ENCODE data around the gene HBQ1.
"Not testable (repeated sequence)": the region's sequence is repeated elsewhere in the genome, so short reads cannot be mapped to it uniquely, and the experiment has no call there.

The HBQ1 gene

GRCh38 chr16:180101-180675 is at the start of gene HBQ1:
Gene HBQ1 (plus strand): TSS chr16:180459. CDS start chr16:180487, 28 bp downstream.
- no peak for DNase-seq (ENCODE audit: low spot score)

DNA sequence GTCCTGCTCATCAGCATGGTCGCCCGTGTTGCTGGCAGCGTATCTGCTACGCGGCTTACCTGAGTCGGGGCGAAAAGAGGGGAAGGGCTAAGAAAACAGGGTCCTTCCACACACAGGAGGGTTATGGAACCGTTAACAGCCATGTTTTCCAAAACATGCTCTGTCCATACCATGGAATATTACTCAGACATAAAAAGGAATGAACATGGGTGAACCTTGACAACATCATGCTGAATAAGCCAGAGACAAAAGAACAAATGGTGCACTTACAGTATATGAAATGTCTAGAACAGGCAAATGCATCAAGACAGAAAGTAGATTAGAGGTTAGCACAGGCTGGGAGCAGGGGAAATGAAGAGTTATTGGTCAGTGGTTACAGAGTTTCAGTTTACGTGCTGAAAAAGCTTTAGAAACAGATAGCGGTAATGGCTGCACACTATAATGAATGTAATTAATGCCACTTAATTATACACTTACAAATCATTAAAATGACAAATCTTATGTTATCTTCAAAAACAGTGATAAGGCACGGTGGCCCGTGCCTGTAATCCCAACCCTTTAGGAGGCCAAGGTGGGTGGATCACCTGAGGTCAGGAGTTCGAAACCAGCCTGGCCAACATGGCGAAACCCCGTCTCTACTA is 49.6 kb upstream of the HBQ1 start:
- no peak for DNase-seq (ENCODE audit: low spot score)

DNA sequence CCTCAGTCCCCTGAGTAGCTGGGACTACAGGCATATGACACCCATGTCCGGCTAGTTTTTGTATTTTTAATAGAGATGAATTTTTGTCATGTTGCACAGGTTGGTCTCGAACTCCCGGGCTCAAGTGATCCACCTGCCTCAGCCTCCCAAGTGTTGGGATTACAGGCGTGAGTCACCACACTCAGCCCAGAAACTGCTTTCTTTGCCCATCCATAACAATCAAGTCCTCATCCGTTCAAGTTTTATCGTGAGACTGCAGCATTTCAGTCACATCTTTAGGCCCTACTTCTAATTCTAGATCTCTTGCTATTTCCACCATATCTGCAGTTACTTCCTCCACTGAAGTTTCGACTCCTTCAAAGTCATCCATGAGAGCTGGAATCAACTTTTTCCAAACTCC is 48.1 kb upstream of the HBQ1 start:
- no peak for DNase-seq (ENCODE audit: low spot score)

- DNase-seq (ENCODE audit: low spot score) = no peak
Measured at GRCh38 chr16:133716-134115, 46.5 kb upstream of the HBQ1 start.

- DNase-seq (ENCODE audit: low spot score) = no peak
Measured at GRCh38 chr16:138049-138417, 42.2 kb upstream of the HBQ1 start.

GRCh38 chr16:140175-140857 is 39.9 kb upstream of the HBQ1 start:
- no peak for DNase-seq (ENCODE audit: low spot score)

DNA sequence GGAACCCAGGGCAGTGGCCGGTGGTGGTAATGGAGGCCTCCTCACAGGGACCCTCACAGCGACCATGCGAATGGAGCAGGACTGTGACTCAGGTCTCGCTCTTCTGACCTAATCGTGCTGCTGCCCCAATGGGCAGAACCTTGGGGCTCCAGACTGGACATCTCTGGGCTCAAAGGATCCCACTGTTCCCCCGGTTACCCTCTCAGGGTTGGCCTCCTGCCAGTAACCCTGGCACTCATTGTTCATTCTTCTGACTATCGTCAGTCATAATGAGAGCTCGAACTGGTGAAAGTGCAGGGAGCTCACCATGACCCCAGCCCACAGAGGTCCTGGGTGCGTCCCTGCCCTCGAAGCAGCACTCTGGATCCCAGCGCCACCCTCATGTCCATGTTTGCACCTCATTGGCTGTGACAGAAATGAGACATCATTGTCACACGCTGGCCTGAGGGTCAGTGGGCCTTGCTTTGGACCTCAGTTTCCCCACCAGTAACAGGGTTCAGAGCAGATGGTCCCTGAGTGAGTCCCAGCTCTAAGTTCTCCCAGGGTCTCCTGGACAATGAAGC is 37.8 kb upstream of the HBQ1 start:
- peak; percentile 58 for DNase-seq (ENCODE audit: low spot score)

- no peak for DNase-seq (ENCODE audit: low spot score)
Measured at GRCh38 chr16:143047-143446, 37.2 kb upstream of the HBQ1 start.

DNA sequence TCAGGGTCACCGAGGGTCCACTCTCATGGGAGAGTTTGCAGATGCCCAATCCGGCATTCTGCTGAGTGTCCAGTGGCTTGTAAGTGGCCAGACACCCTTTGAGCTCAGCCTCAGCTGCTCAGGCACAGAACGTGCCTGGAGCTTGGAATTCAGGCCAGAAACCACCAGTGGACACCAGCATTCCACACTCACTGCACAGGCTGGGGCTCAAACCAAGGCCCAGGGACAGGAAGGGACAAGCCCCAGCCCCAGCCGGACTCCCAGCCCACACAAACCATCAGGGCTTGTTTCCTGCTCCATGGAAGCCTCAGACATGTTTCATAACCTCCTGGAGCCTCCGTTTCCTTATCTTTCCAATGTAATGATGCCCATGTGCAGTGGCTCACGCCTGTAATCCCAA is 36.8 kb upstream of the HBQ1 start:
- DNase-seq (ENCODE audit: low spot score) = no peak

DNA sequence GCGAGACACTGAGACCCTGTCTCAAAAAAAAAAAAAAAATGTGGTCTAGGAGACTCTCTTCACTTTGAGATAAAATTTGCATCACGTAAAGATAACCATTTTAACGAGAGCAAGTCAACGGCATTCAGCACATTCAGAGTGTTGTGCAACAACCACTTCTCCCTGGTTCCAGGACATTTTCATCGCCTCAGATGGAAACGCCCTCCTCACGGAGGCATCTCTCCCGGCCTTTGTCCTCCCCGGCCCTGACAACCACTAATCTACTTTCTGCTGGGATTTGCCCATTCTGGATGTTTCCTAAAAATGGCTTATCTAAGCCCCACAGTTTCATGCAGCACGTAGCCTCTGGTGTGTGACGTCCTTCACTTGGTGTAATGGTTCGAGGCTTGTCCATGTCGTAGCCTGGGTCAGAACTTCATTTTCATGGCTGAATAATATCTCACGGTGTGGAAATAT is 35.4 kb upstream of the HBQ1 start:
- DNase-seq (ENCODE audit: low spot score) = no peak

DNA sequence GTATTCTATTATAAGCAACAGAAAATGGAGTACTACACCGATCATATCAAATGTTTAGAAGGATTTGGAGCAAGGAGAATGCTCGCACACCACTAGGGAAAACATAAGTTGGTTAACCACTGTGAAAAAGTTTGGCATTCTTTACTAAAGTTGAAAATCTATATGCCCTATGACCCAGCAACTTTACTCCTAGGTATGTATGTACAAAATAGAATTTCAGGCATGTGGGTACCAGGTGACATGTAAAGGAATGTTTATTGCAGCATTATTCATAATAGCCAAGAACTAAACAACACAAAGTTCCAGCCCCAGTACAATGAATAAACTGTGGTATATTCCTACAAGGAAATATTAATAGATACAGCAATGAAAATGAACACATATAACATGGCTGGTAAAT is 33.6 kb upstream of the HBQ1 start:
- DNase-seq (ENCODE audit: low spot score) = no peak

DNA sequence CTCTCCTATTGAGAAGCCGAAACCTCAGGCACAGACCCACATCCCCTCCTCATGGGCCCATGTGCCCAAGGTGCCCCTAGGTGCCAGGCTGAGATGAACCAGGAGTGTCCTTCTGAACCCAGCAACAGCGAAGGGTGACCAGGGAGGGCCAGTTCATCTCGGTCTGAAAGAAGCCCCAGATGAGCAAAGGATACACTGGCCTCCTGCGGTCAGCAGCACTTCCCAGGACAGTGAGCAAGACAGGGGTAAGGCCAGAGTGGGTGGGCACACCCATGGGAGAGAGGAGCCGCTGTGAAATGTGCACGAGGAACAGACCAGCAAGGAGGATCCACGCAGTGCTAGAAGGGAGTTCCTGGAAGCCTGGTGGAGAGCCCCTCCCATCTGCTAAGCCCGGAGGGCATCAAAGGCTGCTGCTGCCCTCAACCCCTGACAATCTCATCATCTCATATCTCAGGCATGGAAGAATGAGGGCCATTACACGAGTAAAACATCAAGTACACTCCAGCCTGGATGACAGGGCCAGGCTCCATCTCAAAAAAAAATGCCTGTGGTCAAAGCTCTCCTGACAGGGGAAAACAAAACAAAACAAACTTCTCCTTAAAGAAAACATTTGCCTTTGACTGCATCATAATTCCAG is 31.1 kb upstream of the HBQ1 start:
- no peak for DNase-seq (ENCODE audit: low spot score)

DNA sequence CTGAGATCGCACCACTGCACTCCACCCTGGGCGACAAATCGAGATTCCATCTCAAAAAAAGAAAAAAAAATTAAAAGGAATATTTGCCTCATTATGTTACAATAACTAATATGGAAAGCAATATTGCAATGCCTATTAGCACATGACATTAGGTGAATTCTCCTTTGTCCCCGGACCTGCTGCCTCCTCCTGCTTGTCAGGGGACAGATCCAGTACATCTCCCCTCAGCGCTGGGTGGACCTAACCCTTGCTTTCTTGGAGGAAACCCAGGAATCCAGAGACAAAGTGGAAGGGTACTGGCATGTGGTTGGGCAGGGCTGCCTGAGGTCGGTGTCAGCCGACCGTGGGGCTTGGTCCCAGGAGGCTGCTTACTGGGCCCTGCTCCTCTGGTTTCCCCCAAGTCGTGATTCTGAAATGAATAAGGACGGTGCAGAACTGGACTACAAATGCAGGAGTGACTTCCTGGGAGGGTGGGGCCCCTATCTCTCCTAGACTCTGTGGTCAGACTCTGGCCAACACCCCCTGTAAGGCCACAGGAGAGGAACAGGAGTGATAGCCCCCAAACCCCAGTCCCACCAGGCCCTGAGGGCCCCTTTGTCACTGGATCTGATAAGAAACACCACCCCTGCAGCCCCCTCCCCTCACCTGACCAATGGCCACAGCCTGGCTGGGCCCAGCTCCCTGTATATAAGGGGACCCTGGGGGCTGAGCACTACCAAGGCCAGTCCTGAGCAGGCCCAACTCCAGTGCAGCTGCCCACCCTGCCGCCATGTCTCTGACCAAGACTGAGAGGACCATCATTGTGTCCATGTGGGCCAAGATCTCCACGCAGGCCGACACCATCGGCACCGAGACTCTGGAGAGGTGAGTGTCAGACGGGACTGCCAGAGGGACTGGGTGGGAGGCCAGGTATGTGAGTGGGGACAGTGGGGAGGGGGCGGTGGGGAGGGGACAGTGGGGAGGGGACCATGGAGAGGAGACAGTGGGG is 27.8 kb upstream of the HBQ1 start, which contains the start of gene HBZ:
TSS of gene HBZ (plus strand) at position 504 of the 988 bp plus-strand sequence. CDS start at position 770, 266 bp downstream.
- DNase-seq (ENCODE audit: low spot score) = no peak

- not testable (repeated sequence) for DNase-seq (ENCODE audit: low spot score)
Measured at GRCh38 chr16:153129-153521, 27.1 kb upstream of the HBQ1 start.

DNA sequence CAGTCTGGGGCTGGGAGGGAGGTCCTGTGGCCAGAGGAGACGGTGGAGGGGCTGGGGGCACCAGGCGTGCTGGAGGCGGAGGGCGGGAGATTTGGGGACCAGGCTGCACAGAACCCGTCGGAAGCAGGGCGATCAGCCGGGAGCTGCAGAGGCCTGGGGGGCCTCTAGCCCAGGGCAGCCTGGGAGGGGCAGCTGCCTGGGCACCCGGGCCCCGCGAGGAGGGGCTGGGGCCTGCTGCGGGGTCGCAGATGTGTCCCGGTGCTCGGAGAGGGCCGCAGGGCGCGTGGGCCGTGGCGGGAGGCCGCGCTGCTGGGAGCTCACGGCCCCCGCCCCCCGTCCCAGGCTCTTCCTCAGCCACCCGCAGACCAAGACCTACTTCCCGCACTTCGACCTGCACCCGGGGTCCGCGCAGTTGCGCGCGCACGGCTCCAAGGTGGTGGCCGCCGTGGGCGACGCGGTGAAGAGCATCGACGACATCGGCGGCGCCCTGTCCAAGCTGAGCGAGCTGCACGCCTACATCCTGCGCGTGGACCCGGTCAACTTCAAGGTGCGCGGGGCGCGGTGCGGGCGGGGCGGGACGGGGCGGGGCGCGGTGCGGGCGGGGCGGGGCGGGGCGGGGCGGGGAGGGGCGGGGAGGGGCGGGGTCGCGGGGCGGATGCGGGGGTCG is 26.6 kb upstream of the HBQ1 start:
- not testable (repeated sequence) for DNase-seq (ENCODE audit: low spot score)

- DNase-seq (ENCODE audit: low spot score) = no peak
Measured at GRCh38 chr16:154217-155030, 25.8 kb upstream of the HBQ1 start.

GRCh38 chr16:155031-155398 is 25.2 kb upstream of the HBQ1 start:
- DNase-seq (ENCODE audit: low spot score) = no peak

- DNase-seq (ENCODE audit: low spot score) = no peak
Measured at GRCh38 chr16:159136-159849, 21.0 kb upstream of the HBQ1 start.

DNA sequence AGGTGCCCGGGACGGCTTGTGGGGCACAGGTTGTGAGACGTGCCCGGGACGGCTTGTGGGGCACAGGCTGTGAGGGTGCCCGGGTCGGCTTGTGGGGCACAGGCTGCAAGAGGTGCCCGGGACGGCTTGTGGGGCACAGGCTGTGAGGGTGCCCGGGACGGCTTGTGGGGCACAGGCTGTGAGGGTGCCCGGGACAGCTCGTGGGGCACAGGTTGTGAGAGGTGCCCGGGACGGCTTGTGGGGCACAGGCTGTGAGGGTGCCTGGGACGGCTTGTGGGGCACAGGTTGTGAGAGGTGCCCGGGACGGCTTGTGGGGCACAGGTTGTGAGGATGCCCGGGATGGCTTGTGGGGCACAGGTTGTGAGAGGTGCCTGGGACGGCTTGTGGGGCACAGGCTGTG is 20.0 kb upstream of the HBQ1 start:
- DNase-seq (ENCODE audit: low spot score) = not testable (repeated sequence)
